ENCODE results near the gene ARHGAP33. TPM values are rescaled to one million over a fixed set of nuclear protein-coding genes. Genes with fewer than 3 reads are reported as not detected.

ARHGAP33 gene
- total and polyA plus RNA-seq, 2 of the 8 experiments (the other 6 are each of a cell fraction or from before 2014, with no cell fraction given): 6.5 to 25.2 TPM

- no peak overlapping the region for H2BK5ac ChIP-seq (ENCODE audit: low read depth, low read length)
- no peak for FAIRE-seq
- CTCF ChIA-PET (ENCODE audit: partially characterized antibody): no interaction called here
Observed at GRCh38 chr19:35792312-35792711, 16.9 kb downstream of the ARHGAP33 start.

More at GRCh38 chr19:35792312-35792711, 16.9 kb downstream of the ARHGAP33 start:
- no peak overlapping the region for H2BK20ac ChIP-seq (ENCODE audit: low read length)
- H2AK5ac ChIP-seq (ENCODE audit: low read depth, low read length): no peak overlapping the region
- no peak overlapping the region for H3K56ac ChIP-seq (replicated peaks; ENCODE audit: insufficient read length, low read depth, low read length)
- H3K9me3 ChIP-seq (ENCODE audit: insufficient read depth in 2 of 2, low read depth in 1 of 2, low read length in 1 of 2): no peaks in the 10 kb centered on the region
- H4K8ac ChIP-seq (ENCODE audit: extremely low read depth, insufficient read depth, low read length): no peak overlapping the region
- no peak overlapping the region for H2BK120ac ChIP-seq (replicated peaks; ENCODE audit: low read depth, low read length)
- no peaks in the 10 kb centered on the region for H3K79me2 ChIP-seq (ENCODE audit: control insufficient read depth in 1 of 2, insufficient read depth in 2 of 2, low read length in 2 of 2)
- H3K4me3 ChIP-seq (ENCODE audit: extremely low read depth in 1 of 4, insufficient read depth in 2 of 4, low read depth in 3 of 4, low read length in 4 of 4): no peak overlapping the region
- no peak overlapping the region for H3K9ac ChIP-seq (replicated peaks in 1 of 4; ENCODE audit: extremely low read depth in 1 of 4, low read depth in 3 of 4, low read length in 3 of 4)
- no peak for DNase-seq (ENCODE audit: low read depth in 1 of 2, low spot score in 2 of 2)
- POLR2A ChIA-PET (ENCODE audit: partially characterized antibody): no interaction called here
- H3K23ac ChIP-seq (ENCODE audit: insufficient read length): no peak overlapping the region
- H3K79me1 ChIP-seq (ENCODE audit: low read depth, low read length): no peaks in the 10 kb centered on the region
- no peak overlapping the region for H3K18ac ChIP-seq (ENCODE audit: extremely low read depth, low read length)
- H3K27me3 ChIP-seq (replicated peaks in 1 of 4; ENCODE audit: control insufficient read depth in 3 of 4, extremely low read depth in 1 of 4, insufficient read depth in 3 of 4, low read length in 3 of 4): peaks cover 6 to 17% (median 15%) of the 10 kb centered on the region in 4 experiments
- no peak overlapping the region for H4K5ac ChIP-seq (ENCODE audit: insufficient read length, low read depth, low read length)
- no peaks in the 10 kb centered on the region for H3K36me3 ChIP-seq (ENCODE audit: control insufficient read depth in 2 of 4, insufficient read depth in 4 of 4, low read length in 3 of 4)
- H2BK12ac ChIP-seq (ENCODE audit: low read depth, low read length): no peak overlapping the region
- WGBS, 2 experiments (ENCODE audit: extremely low coverage in 1 of 2, insufficient coverage in 1 of 2, insufficient read length in 1 of 2, insufficient replicate concordance in 2 of 2, low coverage in 1 of 2, low lambda C conversion rate in 2 of 2, missing lambda C conversion rate in 1 of 2): 93% methylated on average over 13 of the region's 15 CpGs; no CpG with 5 or more reads in 1 of the 2 experiments
- H3K23me2 ChIP-seq (ENCODE audit: low read depth, low read length): peaks cover 7% of the 10 kb centered on the region; the same call in 1 of the 2 replicates
- peaks cover 0 to 11% (median 2%) of the 10 kb centered on the region in 4 experiments; a peak in 4 of 7 replicates for H3K4me1 ChIP-seq (replicated peaks in 1 of 4; ENCODE audit: control insufficient read depth in 3 of 4, insufficient read depth in 4 of 4, low read length in 3 of 4)
- no peak overlapping the region for H3K4me2 ChIP-seq (ENCODE audit: insufficient read depth in 1 of 2, low read depth in 2 of 2, low read length in 2 of 2)
- H3K4ac ChIP-seq (replicated peaks; ENCODE audit: insufficient read length, low read depth, low read length): no peak overlapping the region
- no peak overlapping the region for H3K14ac ChIP-seq (ENCODE audit: insufficient read length)
- TF ChIP-seq SUZ12 (IDR thresholded peaks at IDR 0.05; ENCODE audit: low read length): no peak
- no peak for TF ChIP-seq BRCA1 (IDR thresholded peaks at IDR 0.05; ENCODE audit: low read depth, low read length)
- no peak for TF ChIP-seq KDM1A (IDR thresholded peaks at IDR 0.05; ENCODE audit: borderline replicate concordance, low read length)
- TF ChIP-seq, protein P1, sequence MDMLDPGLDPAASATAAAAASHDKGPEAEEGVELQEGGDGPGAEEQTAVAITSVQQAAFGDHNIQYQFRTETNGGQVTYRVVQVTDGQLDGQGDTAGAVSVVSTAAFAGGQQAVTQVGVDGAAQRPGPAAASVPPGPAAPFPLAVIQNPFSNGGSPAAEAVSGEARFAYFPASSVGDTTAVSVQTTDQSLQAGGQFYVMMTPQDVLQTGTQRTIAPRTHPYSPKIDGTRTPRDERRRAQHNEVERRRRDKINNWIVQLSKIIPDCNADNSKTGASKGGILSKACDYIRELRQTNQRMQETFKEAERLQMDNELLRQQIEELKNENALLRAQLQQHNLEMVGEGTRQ (IDR thresholded peaks at IDR 0.05; ENCODE audit: low read length): no peak
- TF ChIP-seq SP4 (IDR thresholded peaks at IDR 0.05; ENCODE audit: low read length): no peak
- no peak for TF ChIP-seq JUN (IDR thresholded peaks at IDR 0.05; ENCODE audit: low read depth, low read length)
- no peak for TF ChIP-seq CBX5 (IDR thresholded peaks at IDR 0.05; ENCODE audit: low read depth, low read length)
- no peak for TF ChIP-seq CHD1 (IDR thresholded peaks at IDR 0.05; ENCODE audit: low read depth, low read length)
- TF ChIP-seq JUND (IDR thresholded peaks at IDR 0.05; ENCODE audit: low read length): no peak
- TF ChIP-seq RAD21 (IDR thresholded peaks at IDR 0.05 in 1 of 2, conservative IDR thresholded peaks at IDR 0.05 in 1 of 2; ENCODE audit: low read depth in 2 of 2, low read length in 2 of 2): no peak
- no peak for TF ChIP-seq SIN3A (conservative IDR thresholded peaks at IDR 0.05 in 1 of 2, IDR thresholded peaks at IDR 0.05 in 1 of 2; ENCODE audit: low read depth in 1 of 2, low read length in 2 of 2)
- no peak overlapping the region for H2AFZ ChIP-seq (ENCODE audit: low read length)
- no peak overlapping the region for H3K27ac ChIP-seq (ENCODE audit: low read depth, low read length)
- H4K20me1 ChIP-seq (replicated peaks in 1 of 2; ENCODE audit: control insufficient read depth in 1 of 2, insufficient read depth in 2 of 2, low read length in 2 of 2): peaks cover 2 to 3% of the 10 kb centered on the region in 2 experiments
- no peak overlapping the region for H2BK15ac ChIP-seq (ENCODE audit: low read length)
- no peak overlapping the region for H4K91ac ChIP-seq (replicated peaks; ENCODE audit: insufficient read length, low read length)
